DMS153 (cell line): ENCODE measurements around the gene KDM4C.

Experiments used
- DNase-seq: peaks from one replicate; lab custom pipeline; 2025; lab: John Stamatoyannopoulos, UW

The KDM4C gene

GRCh38 chr9:6904371-6904770 lies 146.6 kb downstream of the KDM4C start:
- DNase-seq = no peak

- DNase-seq = no peak
Observed at GRCh38 chr9:6905850-6906375, 148.1 kb downstream of the KDM4C start.

- DNase-seq = no peak
Observed at GRCh38 chr9:6907772-6908381, 150.1 kb downstream of the KDM4C start.

- DNase-seq = no peak
Observed at GRCh38 chr9:6909181-6909580, 151.4 kb downstream of the KDM4C start.

GRCh38 chr9:6910032-6910431 lies 152.3 kb downstream of the KDM4C start:
- no peak for DNase-seq

GRCh38 chr9:6910497-6910896 lies 152.7 kb downstream of the KDM4C start:
- DNase-seq = no peak

GRCh38 chr9:6911901-6912638 lies 154.3 kb downstream of the KDM4C start:
- DNase-seq = no peak

GRCh38 chr9:6915635-6916034 lies 157.9 kb downstream of the KDM4C start:
- DNase-seq = no peak

- DNase-seq = no peak
Observed at GRCh38 chr9:6917162-6917561, 159.4 kb downstream of the KDM4C start.

- DNase-seq = no peak
Observed at GRCh38 chr9:6920041-6920440, 162.3 kb downstream of the KDM4C start.

- no peak for DNase-seq
Observed at GRCh38 chr9:6921315-6921714, 163.5 kb downstream of the KDM4C start.

GRCh38 chr9:6922124-6922676 lies 164.4 kb downstream of the KDM4C start:
- no peak for DNase-seq

GRCh38 chr9:6922680-6923079 lies 164.9 kb downstream of the KDM4C start:
- no peak for DNase-seq

GRCh38 chr9:6923086-6923485 lies 165.3 kb downstream of the KDM4C start:
- DNase-seq = no peak

GRCh38 chr9:6924149-6924548 lies 166.4 kb downstream of the KDM4C start:
- no peak for DNase-seq

- DNase-seq = peak; percentile 17
Observed at GRCh38 chr9:6924988-6925563, 167.3 kb downstream of the KDM4C start.

- no peak for DNase-seq
Observed at GRCh38 chr9:6925836-6926235, 168.1 kb downstream of the KDM4C start.

GRCh38 chr9:6926436-6926835 lies 168.7 kb downstream of the KDM4C start:
- DNase-seq = no peak

- no peak for DNase-seq
Observed at GRCh38 chr9:6927838-6928237, 170.1 kb downstream of the KDM4C start.

GRCh38 chr9:6928863-6929262 lies 171.1 kb downstream of the KDM4C start:
- DNase-seq = no peak

GRCh38 chr9:6929441-6930215 lies 171.9 kb downstream of the KDM4C start:
- DNase-seq = no peak

GRCh38 chr9:6930827-6931226 lies 173.1 kb downstream of the KDM4C start:
- no peak for DNase-seq
